GM23338 (cell line): ENCODE measurements around the gene DYNLT2B. TPM values are rescaled to one million over a fixed set of nuclear protein-coding genes. Genes with fewer than 3 reads are reported as not detected.

Source experiments
- ATAC-seq: fragments of 200-7000 bp; cut with Tn5 transposase; 3 replicates; pipeline ENCODE4 v1.9.1; 2020
- DNase-seq: peaks from one replicate; pipeline ENCODE4 v3.0.0-alpha.2; 2015; ENCODE audit warnings: low spot score
- H2AFZ ChIP-seq: fragments of 200-600 bp; sonication (generic); 2 replicates; pipeline ENCODE4 v1.8.0; 2016; ENCODE audit warnings: antibody characterized with exemption, mild to moderate bottlenecking, moderate library complexity
- H3F3A ChIP-seq: fragments of 200-600 bp; sonication (generic); replicated peaks from 2 replicates; pipeline ENCODE4 v1.8.0; 2017; ENCODE audit warnings: antibody characterized with exemption, mixed run types, low read depth
- H3K27ac ChIP-seq: fragments of 200-600 bp; sonication (generic); 2 replicates; pipeline ENCODE4 v1.6.1; 2016; ENCODE audit warnings: low read depth
- H3K27me3 ChIP-seq: fragments of 200-600 bp; sonication (generic); 2 replicates; pipeline ENCODE4 v1.8.0; 2016; ENCODE audit warnings: mild to moderate bottlenecking, mixed run types, moderate library complexity; ENCODE audit not compliant: insufficient read depth
- H3K36me3 ChIP-seq: fragments of 200-600 bp; sonication (generic); 2 replicates; pipeline ENCODE4 v1.8.0; 2016; ENCODE audit warnings: mild to moderate bottlenecking; ENCODE audit not compliant: insufficient read depth
- H3K4me1 ChIP-seq: fragments of 200-600 bp; sonication (generic); 2 replicates; pipeline ENCODE4 v1.8.0; 2016; ENCODE audit warnings: mild to moderate bottlenecking, moderate library complexity; ENCODE audit not compliant: insufficient read depth
- H3K4me2 ChIP-seq: fragments of 200-600 bp; sonication (generic); 2 replicates; pipeline ENCODE4 v1.7.1; 2017; ENCODE audit warnings: mixed run types
- H3K4me3 ChIP-seq: fragments of 200-600 bp; sonication (generic); 2 replicates; pipeline ENCODE4 v1.6.1; 2016; ENCODE audit warnings: mixed run types
- H3K79me2 ChIP-seq: fragments of 200-600 bp; sonication (generic); replicated peaks from 2 replicates; pipeline ENCODE4 v1.8.0; 2017; ENCODE audit warnings: mild to moderate bottlenecking; ENCODE audit not compliant: insufficient read depth
- H3K9me2 ChIP-seq: fragments of 200-600 bp; sonication (generic); 2 replicates; pipeline ENCODE4 v1.8.0; 2017; ENCODE audit not compliant: insufficient read depth
- H4K20me1 ChIP-seq: fragments of 200-600 bp; sonication (generic); replicated peaks from 2 replicates; pipeline ENCODE4 v1.8.0; 2017; ENCODE audit warnings: mild to moderate bottlenecking; ENCODE audit not compliant: insufficient read depth
- H3K27ac Mint-ChIP-seq: 2 replicates; pipeline ENCODE4 v1.8.0; 2020; ENCODE audit warnings: inconsistent platforms, mild to moderate bottlenecking, moderate library complexity, mixed read lengths
- H3K27me3 Mint-ChIP-seq: 3 replicates; pipeline ENCODE4 v1.8.0; 2022; ENCODE audit warnings: low read depth, mild to moderate bottlenecking, moderate library complexity, mixed read lengths, inconsistent platforms; ENCODE audit not compliant: insufficient read depth, poor library complexity
- H3K36me3 Mint-ChIP-seq: 3 replicates; pipeline ENCODE4 v1.8.0; 2021; ENCODE audit warnings: low read depth, mild to moderate bottlenecking, inconsistent platforms, moderate library complexity, mixed read lengths
- H3K4me1 Mint-ChIP-seq: 3 replicates; pipeline ENCODE4 v1.8.0; 2020; ENCODE audit warnings: mild to moderate bottlenecking, inconsistent platforms, mixed read lengths
- H3K4me3 Mint-ChIP-seq: 3 replicates; pipeline ENCODE4 v1.8.0; 2021; ENCODE audit warnings: moderate library complexity, mild to moderate bottlenecking, inconsistent platforms, mixed read lengths
- H3K9me3 Mint-ChIP-seq: 3 replicates; pipeline ENCODE4 v1.8.0; 2020; ENCODE audit warnings: moderate library complexity, mild to moderate bottlenecking, inconsistent platforms, mixed read lengths
- CREB1 ChIP-seq: fragments of 250-450 bp; sonication (Bioruptor Pico); IDR thresholded peaks from 2 replicates; pipeline ENCODE4 v1.5.0; 2020; ENCODE audit warnings: low read depth, mild to moderate bottlenecking, moderate library complexity
- CTCF ChIP-seq, 2 experiments: fragments of 200-600 bp in 1 of 2; sonication (generic) in 1 of 2; conservative IDR thresholded peaks; 2 replicates each; pipeline versions ENCODE4 v1.5.1 to v1.6.1; 2016 to 2017; ENCODE audit warnings: antibody characterized with exemption in 2 of 2, low read depth in 2 of 2, mild to moderate bottlenecking in 2 of 2, moderate library complexity in 1 of 2
- ETS1 ChIP-seq: IDR thresholded peaks from 2 replicates; pipeline ENCODE4 v1.6.1; 2016; ENCODE audit warnings: antibody characterized with exemption
- EZH2 ChIP-seq: fragments of 200-600 bp; sonication (generic); IDR thresholded peaks from one replicate; pipeline ENCODE4 v1.8.0; 2017; ENCODE audit warnings: antibody characterized with exemption, mild to moderate bottlenecking, low read depth; ENCODE audit not compliant: unreplicated experiment
- EZH2phosphoT487 ChIP-seq: fragments of 200-600 bp; sonication (generic); IDR thresholded peaks from one replicate; pipeline ENCODE4 v1.8.1; 2018; ENCODE audit warnings: antibody characterized with exemption; ENCODE audit not compliant: unreplicated experiment
- JUNB ChIP-seq: IDR thresholded peaks from one replicate; pipeline ENCODE4 v1.6.1; 2016; ENCODE audit warnings: antibody characterized with exemption; ENCODE audit not compliant: unreplicated experiment
- NANOG ChIP-seq: IDR thresholded peaks from 2 replicates; pipeline ENCODE4 v1.6.1; 2016; ENCODE audit warnings: antibody characterized with exemption, borderline replicate concordance
- POLR2AphosphoS5 ChIP-seq: IDR thresholded peaks from 2 replicates; pipeline ENCODE4 v1.6.1; 2016; ENCODE audit warnings: antibody characterized with exemption, low read depth
- REST ChIP-seq: IDR thresholded peaks from one replicate; pipeline ENCODE4 v1.6.1; 2018; ENCODE audit warnings: antibody characterized with exemption; ENCODE audit not compliant: unreplicated experiment
- STAT1 ChIP-seq: IDR thresholded peaks from one replicate; pipeline ENCODE4 v1.6.1; 2016; ENCODE audit warnings: antibody characterized with exemption; ENCODE audit not compliant: unreplicated experiment
- ZNF114 ChIP-seq: fragments of 250-450 bp; sonication (Bioruptor Pico); IDR thresholded peaks from 2 replicates; pipeline ENCODE4 v1.5.0; 2020; ENCODE audit warnings: mild to moderate bottlenecking, moderate library complexity
- ZNF331 ChIP-seq: fragments of 250-450 bp; sonication (Bioruptor Pico); IDR thresholded peaks from 2 replicates; pipeline ENCODE4 v1.5.0; 2020; ENCODE audit warnings: low read depth, mild to moderate bottlenecking, moderate library complexity
- ZNF462 ChIP-seq: fragments of 250-450 bp; sonication (Bioruptor Pico); IDR thresholded peaks from 2 replicates; pipeline ENCODE4 v1.5.0; 2020; ENCODE audit warnings: mild to moderate bottlenecking, moderate library complexity
- polyA plus RNA-seq: library from polyadenylated mRNA; unstranded; fragments of >200 nt; fragmentation: Nextera tagmentation; extraction: Ambion mirVana; gene quantifications from 2 replicates; pipeline ENCODE4 v1.2.1, GENCODE V29; 2016
- total RNA-seq: library from RNA; depleted of rRNA; stranded (reverse); fragments of >200 nt; shearing (Covaris generic); gene quantifications from 2 replicates; pipeline ENCODE4 v1.2.3, GENCODE V29; 2014

Gene DYNLT2B
- total and polyA plus RNA-seq, 2 experiments from 2014 or later = 11.3 to 42.7 TPM

- no peak overlapping the region for H3K4me3 Mint-ChIP-seq
- H3K4me1 ChIP-seq = peaks cover 5% of the 10 kb centered on the region; the same call in 1 of the 2 replicates
- peaks cover 12% of the 10 kb centered on the region; the same call in 2 of the 3 replicates for H3K4me1 Mint-ChIP-seq
- 0 out of 2 replicates have a peak, but pooled peaks cover 5% of the 10 kb centered on the region for H3F3A ChIP-seq
- H4K20me1 ChIP-seq = no peaks in the 10 kb centered on the region
- DNase-seq = no peak
- no peak overlapping the region for H3K4me3 ChIP-seq
- no peak overlapping the region for H3K4me2 ChIP-seq
- no peaks in the 10 kb centered on the region for H3K27me3 ChIP-seq
- no peaks in the 10 kb centered on the region for H3K36me3 Mint-ChIP-seq
- no peak for ATAC-seq
- no peak overlapping the region for H2AFZ ChIP-seq
- peaks cover 14% of the 10 kb centered on the region for H3K27me3 Mint-ChIP-seq
- H3K27ac ChIP-seq = no peak overlapping the region
- no peak overlapping the region for H3K27ac Mint-ChIP-seq
- H3K79me2 ChIP-seq = no peaks in the 10 kb centered on the region
- no peaks in the 10 kb centered on the region for H3K9me2 ChIP-seq
- TF ChIP-seq ZNF462 (CRISPR knock-in tag) (no peak), REST (no peak), NANOG (no peak), ZNF331 (no peak), ETS1 (no peak), CREB1 (CRISPR knock-in tag) (no peak), STAT1 (no peak), POLR2AphosphoS5 (no peak), CTCF (conservative IDR thresholded peaks at IDR 0.05; ENCODE audit: low read depth in 2 of 2) (no peak), ZNF114 (no peak), EZH2 (no peak), JUNB (no peak), EZH2phosphoT487 (no peak)
- H3K9me3 Mint-ChIP-seq = no peaks in the 10 kb centered on the region
- H3K36me3 ChIP-seq = no peaks in the 10 kb centered on the region
Observed at GRCh38 chr3:196323016-196323415, 5.0 kb upstream of the DYNLT2B start.
